ELR (cell line): ENCODE data around the gene CD38.

Experiments
- DNase-seq: peaks from one replicate; pipeline ENCODE4 v3.0.0-alpha.2; 2015; ENCODE audit warnings: low read depth

The CD38 gene

DNA sequence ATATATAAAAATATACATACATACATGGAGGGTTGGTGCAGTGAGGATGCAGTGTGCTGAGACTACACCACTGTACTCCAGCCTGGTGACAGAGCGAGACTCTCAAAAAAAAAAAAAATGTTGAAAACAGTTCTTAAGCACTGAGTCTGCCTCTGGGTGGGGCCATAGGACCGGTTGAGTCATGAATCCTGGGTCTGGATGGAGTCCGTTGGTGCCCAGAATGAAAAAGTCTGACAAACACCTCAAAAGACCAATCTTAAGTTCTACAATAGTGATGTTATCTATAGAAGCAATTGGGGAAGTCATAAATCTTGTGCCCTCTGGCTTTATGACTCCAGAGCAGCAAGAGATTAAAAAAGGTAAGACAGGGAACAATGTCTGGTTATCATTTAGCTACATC, 90.0 kb downstream of the CD38 start:
- peak; percentile 55 for DNase-seq

DNA sequence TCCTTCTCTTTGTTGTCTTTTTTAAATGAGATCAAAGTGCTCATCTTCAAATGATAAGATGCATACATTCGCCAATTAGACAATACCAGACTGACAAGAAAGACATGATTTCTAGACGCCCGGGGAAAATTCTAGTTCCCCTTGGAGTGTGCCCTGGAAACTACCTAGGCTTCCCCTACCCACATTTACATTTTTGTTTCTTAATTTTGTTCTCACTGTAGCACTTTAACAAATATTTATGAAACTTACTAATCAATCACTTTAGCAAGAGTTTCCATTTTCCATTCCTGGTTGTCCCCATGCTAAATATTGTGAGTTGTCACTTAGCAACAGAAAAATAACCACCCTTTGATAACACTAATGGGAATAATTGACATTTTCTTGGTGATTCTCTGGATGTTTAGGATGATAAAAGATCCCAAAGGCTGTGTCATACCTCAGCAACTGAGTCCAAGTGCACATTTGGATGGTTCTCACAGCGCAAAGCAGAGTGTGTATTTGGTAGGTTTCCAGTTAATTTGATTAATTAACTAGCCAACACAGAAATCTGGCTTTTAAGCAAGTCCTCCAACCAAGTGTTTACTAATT, 90.8 kb downstream of the CD38 start:
- no peak for DNase-seq

DNA sequence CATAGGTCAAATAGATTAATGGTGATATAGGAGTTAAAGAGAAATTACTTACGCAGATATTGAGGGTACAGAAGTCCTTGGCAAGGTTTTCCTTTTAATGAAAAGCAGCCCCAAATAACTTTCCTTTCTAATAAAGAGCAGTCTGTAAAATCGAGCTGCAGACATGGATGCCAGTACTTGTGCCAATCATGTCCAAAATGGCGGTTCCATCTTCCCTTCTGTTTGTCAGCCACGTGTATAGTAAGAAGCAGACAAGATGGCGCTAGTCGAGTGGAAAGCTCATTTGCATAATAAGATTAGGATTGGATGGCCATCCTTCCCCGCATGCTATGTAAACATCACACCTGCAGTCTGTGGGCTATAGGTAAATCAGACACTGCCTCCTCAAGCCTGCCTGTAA, 92.0 kb downstream of the CD38 start:
- DNase-seq, result no peak

DNA sequence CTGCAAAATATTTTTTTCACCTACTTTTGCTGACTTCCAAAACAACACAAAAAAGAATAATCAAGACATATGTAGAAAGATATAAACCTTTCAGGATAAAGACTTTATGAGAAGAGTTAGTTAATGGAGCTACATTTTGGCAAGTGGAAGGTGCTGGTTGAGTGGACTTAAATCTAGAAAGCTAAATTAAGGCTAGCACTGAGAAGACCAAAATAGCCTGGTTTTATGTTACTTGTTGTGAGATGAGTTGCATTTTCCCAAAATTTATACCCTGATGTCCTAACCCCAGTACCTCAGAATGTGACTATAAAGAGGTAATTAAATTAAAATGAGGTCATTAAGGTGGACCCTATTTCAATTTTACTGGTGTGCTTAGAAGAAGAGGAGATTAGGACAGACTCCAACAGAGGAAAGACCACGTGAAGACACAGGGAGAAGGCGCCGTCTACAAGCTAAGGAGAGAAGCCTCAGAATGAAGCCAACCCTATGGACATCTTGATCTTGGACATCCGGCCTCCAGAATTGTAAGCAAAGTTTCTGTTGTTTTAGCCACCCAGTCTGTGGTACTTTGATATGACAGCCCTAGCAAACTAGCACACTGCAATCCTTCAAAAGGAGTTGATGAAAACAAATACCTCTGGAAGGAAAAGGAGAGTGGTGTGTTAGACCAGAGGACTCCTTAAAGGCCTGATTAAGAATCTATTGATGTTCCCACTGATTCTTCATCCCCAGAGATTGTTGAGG, 93.0 kb downstream of the CD38 start:
- no peak for DNase-seq

DNA sequence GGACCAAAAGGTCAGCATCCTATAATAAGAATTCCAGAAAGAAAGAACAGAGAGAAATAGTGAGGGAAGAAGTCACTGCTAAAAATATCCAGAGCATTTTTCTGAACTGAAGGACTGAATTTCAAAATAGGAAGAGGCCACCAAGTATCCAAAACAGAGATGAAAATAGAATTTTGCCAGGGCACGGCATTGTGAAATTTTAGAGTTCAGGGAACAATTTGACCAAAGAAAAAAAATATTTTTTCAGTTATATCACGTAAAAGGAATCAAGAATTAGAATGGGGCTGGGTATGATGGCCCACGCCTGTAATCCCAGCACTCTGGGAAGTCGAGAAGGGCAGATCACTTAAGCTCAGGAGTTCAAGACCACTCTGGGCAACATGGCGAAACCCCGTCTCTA, 95.0 kb downstream of the CD38 start:
- no peak for DNase-seq

DNA sequence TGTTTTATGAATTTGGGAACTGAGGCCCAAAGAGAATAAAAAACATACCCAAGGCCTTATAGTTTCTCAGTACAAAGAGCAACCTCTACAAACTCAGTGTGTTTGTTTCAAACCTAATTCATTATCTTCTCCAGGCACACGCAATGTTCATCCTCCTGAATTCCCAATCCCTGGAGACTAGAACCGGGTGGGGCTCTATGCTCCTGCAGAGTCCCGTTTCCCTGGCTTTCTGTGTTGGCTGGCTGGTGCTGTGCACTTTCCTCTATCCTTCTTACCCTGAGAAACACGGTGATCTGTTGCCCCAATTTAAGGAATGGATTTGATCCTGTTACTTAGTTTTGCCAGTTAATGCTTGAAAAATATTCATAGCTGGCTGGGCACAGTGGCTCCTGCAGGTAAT, 96.5 kb downstream of the CD38 start:
- DNase-seq, result no peak

DNA sequence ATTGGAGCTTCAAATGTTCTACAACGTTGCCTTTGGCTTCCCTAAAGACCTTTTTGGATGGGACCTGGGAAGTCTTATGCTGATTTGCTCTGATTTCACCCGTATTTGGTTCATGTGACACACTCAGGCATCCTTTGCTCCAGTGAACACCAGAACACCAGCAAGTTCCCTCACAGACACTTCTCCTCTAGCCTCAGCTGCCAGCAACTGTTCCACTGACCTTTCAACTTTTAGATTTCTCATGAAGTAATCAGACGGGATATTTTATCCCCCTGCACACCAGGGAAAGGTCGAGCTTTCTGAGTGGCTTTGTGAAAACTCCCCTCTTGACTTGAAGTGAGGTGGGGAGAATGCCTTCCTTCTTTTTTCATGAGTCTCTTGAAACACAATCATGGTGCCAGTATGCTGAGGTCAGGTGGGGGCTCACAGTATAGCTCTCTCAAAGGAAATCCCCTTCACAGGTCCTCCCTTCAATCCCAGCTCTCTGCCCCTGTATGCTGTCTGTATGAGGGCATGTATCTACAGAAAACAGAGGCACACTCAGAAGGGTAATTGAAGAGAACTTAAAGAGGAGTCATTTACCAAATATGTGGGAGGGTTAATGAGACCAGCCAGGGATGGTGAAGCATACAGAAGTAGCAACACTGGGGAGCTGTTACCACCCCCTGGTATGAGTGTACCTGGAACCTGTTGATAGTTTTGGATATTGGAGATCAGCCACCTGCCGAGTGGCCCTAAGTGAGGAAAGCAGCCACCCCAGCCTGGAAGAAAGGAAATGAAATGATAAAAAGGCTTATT, 97.7 kb downstream of the CD38 start:
- DNase-seq, result no peak

DNA sequence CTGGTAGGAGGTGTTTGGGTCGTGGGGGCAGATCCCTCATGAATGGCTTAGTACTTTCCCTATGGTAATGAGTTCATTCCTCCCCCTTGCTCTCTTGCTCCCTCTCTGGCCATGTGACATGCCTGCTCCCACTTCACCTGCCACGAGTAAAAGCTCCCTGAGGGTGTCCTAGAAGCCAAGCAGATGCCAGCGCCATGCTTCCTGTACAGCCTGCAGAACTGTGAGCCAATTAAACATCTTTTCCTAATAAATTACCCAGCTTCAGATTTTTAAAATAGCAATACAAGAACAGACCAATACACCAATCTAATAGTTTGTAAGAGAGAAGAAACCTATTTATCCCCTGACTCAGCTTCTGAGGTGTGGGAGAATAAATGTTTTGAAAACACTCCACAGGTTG, 99.9 kb downstream of the CD38 start:
- DNase-seq, result no peak

DNA sequence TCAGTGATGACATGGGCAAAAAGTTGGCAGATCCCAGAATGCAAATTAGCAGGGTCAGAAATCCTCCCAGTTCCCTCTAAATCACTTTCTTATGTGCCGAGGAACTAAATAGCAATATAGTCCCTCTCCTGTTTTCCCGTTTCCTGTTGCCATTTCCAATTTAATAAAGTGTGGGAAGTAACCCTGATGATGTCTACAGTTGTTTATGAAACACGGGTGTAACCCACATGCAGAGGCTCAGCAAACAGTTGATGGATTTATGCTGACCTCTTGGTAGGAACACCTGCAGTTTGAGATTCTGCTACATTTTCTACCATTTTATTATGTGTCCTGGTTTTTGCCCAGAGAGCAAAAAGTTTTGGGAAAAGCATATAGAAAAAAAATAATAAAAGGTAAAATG, 103.7 kb downstream of the CD38 start:
- no peak for DNase-seq

DNA sequence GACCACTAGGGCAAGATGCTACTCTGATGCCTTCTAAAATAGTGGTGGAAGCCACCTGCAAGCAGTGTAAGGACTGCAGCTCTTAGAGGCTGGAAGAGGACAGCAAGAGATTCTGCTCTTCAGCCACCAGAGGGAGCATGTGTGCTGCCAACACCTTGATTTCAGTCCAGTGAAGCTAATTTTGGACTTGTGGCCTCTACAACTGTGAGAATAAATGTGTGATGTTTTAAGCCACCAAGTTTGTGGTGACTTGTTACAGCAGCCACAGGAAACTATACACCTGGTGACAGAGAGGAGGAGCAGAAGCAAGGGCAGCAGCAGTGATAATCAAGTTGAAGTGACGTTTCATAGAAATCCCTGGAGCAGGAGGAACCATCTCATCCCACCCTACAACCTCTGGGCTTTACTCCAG, 104.6 kb downstream of the CD38 start:
- peak; percentile 76 for DNase-seq

DNA sequence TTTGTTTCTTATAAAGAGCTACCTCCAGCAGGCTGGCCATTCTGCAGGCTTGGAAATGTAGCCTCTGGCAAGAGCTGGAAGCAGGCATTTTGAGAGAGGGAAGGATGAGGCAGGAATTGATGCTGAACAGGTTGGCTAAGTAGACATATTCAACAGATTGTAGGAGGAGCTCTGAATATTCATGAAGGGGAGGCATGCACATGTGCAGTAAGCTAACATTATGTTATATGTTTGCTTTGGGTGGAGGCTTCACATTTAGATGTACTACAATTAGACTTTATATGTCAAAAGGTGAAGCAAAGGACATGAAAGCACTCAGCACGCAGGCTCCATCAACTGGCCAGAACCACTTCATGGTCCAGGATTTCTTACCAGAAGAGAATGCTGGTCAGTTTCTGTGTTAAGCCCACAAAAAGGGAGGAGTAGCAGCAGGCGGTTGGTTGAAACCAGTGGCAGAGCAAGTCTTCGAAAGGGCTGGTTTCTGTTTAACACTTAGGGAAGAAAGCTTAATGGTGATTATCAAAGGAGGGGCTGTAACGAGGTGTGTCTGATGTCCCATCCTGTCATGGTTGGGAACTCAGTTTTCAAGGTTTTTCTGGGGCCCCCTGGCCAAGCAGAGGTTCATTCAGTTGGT, 105.6 kb downstream of the CD38 start:
- no peak for DNase-seq

DNA sequence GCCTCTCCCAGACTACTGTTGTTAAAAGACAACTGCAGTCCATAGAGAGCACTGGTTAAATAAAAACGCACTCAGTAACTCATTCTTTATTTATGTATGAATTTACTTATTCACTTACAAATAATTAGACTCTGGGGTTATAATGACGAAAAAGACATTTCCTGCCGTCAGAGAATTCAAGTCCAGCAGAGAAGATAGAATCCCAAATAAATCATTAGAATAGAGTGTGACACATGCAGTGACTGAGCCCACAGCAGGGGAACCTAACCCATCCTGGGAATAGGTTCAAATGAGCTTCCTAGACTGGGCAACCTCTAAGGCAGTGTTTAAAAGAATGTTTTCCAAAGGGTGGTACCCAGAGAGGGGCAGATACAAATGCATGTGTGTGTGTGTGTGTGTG, 106.5 kb downstream of the CD38 start:
- no peak for DNase-seq

DNA sequence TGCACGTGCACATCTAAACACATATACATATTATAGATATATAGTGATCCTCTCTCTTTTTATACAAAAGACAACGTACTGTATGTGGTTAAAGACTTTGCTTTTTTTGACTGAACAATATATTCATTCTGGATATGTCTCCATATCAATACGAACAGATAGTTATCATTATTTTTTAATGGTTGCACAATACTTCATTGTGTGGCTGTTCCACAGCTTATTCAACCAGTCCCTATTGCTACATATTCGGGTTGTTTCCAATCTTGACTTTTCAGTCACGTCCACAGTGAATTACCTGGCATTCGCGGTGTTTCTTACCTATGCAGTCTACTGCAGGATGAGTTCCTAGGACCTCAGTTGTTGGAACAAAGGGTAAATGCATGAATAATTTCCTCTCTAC, 107.3 kb downstream of the CD38 start:
- DNase-seq, result no peak

DNA sequence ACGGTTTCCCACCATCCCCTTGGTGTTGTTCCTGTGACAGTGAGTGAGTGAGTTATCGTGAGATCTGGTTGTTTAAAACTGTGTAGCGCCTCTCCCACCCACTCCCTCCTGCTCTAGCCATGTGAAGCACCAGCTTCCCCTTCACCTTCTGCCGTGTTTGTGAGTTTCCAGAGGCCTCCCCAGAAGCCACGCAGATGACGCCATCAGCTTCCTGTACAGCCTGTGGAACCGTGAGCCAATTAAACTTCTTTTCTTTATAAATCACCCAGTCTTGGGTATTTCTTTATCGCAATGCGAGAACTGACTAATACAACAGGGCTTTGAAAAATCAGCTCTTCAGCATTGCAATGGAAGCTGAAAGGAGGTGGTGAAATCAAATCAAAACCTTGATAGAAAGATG, 110.4 kb downstream of the CD38 start:
- no peak for DNase-seq

DNA sequence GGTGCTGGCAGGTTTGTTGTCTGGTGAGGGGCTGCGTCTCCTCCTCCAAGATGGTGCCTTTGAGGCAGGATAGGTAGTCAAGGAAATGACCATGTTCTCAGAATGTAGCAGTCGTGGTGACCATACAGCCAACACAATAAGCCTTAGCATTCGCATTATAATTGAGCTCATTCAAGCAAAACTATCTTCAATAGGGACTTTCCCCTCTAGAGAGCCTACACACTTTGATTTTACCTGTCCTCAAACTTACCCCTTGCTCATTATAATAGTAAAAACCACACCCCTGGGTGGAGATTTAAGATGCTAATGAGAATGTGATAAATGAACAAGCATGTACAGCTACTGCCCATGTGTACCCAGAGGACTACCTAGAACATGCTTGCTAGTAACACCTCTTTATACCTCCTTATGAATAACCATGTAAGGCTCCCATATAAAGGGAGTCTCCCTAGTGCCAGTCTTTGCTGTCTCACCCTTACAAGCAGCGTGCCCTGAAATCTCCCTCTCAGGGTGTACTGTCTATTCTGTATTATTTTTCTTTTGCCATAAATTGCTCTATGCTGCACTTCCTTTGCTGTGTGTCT, 112.2 kb downstream of the CD38 start:
- no peak for DNase-seq

DNA sequence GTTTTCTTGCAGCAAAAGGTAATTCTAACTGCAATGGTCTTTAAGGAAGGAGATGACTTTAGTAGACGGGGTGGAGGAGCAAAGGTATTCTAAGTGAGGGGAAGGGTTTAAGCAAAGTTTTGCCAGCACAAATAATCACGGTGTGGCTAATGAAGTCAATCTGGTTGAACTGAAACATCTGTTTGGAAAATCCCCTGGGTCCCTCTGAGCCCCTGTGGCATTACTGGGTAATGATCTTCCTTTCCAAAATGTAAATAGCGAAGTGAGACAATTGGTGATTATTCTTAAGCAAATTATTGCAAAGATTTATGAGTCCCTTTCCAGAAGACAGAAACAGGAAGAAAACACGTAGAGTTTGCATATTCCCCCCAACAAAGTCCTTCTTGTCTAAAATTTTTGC, 113.2 kb downstream of the CD38 start:
- no peak for DNase-seq

DNA sequence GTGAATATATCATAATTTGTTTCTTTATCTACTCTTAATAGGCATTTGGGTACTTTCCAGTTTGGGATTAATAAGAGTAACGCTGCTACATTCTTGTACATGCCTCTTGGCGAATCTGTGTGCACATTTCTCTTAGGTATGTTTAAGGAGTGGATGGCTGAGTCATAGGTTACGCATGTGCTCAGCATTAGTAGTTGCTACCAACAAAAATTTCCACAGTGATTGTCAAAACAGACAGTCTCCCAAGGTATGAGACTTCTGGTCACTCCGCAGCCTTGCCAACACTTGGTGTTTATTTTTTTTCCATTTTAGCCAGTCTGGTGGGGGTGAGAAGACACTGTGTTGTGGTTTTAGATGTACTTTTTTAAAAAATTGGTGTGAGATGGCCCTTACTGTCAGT, 115.8 kb downstream of the CD38 start:
- peak; percentile 96 for DNase-seq

DNA sequence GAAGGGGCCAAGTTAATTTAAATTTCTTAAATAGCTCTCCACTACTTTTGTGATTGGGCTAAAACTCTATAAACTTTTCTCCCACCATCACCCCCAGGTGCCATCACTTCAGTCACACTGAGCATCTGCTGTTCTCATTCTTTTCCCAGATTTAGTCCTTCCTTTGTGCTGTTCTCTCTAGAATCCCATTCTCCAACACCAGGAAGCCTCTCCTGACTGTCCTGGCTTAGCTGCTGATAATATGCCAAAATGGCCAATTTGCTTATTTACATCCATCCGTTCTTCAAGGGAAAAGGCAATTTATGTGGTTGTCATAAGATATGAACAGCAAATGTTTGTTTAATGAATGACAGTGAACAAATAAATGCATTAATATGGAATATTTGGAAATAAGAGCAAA, 116.3 kb downstream of the CD38 start:
- peak; percentile 16 for DNase-seq

DNA sequence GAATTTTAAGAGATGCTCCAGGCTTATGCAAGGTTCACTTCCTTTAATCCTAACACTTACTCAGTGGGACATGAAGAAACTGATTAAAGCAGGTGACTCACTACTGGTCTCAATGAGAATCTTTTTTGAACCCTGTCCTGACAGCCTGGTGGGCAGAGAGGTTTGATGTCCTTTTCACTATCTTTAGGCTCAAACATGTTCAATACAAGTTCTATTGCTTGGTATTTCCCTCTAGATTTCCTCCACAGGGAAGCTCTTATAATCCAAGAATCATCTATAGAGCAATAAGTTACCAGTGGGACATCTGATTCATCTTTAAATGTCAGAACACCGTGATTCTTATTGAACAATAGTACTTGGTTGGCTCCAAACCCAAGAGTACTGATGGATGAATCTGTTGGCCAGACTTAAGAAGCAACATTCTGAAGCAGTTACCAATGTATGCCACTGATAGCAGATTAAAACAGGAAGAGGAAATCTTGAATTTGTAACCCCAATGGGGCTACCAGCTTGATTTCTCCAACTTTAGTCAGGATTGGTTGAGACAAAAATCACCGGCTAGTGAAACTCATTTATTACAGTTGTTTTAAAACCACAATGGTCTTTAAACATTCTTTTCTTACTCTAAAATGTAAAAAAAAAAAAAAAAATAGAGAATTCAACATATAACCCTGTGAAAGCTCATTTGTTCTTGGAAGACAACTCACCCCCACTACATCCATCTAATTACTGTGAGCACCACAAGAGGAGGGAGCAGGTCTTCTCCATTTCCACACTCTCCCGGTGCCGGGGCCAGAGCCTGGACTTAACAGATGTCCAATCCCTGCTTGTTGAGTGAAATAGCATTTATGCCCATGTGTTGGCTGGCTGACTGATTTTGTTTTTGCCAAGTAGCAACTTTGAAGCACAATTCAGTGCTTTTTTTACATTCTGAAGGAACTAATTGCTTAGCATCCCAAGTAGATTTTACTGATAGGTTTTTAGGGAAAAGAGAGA, 117.1 kb downstream of the CD38 start:
- DNase-seq, result peak; percentile 46

DNA sequence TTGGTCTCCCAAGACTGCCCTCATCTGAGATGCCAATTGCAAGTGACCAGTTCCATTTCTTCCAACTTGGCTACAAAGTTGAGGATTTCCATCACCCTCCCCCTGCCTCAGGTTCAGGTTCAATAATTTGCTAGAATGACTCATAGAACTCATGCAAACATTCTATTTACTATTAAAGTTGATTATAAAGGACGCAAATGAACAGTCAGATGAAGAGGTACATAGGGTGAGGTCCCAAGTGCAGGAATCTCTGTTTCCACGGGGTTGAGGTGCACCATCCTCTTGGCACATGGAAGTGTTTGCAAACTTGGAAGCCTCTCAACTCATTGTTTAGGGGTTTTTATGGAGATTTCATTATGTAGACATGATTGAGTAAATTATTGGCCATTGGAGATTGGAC, 119.4 kb downstream of the CD38 start:
- no peak for DNase-seq

DNA sequence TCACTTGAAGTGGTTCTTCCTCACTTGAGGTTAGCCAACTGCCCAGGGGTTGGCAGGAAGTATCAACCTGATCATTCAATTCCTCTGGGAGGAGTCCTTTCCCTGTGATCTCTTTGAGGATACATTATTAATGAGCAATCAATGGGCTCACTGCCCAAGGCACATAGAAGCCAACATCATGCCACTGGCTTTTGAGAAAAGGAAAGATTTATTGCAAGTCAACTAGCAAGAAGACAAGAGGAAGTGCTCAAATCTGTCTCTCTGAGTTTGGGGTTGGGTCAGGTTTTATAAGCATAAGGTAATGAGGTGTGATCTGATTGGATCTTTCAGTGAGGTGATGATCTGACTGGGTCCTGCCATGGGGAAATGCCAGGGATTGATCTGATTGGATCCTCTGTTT, 120.8 kb downstream of the CD38 start:
- DNase-seq, result no peak
